ENCODE measurements around the gene ADGRE1. TPM values are rescaled to one million over a fixed set of nuclear protein-coding genes. Genes with fewer than 3 reads are reported as not detected.

Gene ADGRE1
- total and polyA plus RNA-seq, 2 of the 4 experiments (the other 2 are of a cell fraction) = not detected

GRCh38 chr19:6876748-6877147, 10.6 kb upstream of the ADGRE1 start:
- dilution Hi-C loops (cut with HindIII; ENCODE audit: low sequenced_read_pairs, unreplicated experiment) = no loop called here

More at GRCh38 chr19:6876748-6877147, 10.6 kb upstream of the ADGRE1 start:
- Histone ChIP-seq H2BK5ac (ENCODE audit: low read depth, low read length, poor library complexity, severe bottlenecking) (no peak overlapping the region), H3K9me3 (ENCODE audit: control insufficient read depth, insufficient read depth, low read length) (peaks cover 18% of the 10 kb centered on the region), H3K27me3 (ENCODE audit: control insufficient read depth, insufficient read depth, low read length) (no peaks in the 10 kb centered on the region), H3K79me1 (ENCODE audit: low read depth in 1 of 2, low read length in 2 of 2) (no peaks in the 10 kb centered on the region), H4K20me1 (ENCODE audit: insufficient read depth, low read length) (no peaks in the 10 kb centered on the region), H3K9ac (ENCODE audit: low read depth, low read length) (no peak overlapping the region), H2BK20ac (ENCODE audit: low read depth, low read length) (no peak overlapping the region), H2AK9ac (replicated peaks; ENCODE audit: low read depth, low read length, poor library complexity) (no peak overlapping the region), H2AFZ (replicated peaks; ENCODE audit: low read length, poor library complexity) (no peak overlapping the region), H3K4me3 (ENCODE audit: insufficient read depth, low read depth, low read length) (no peak overlapping the region), H3K18ac (ENCODE audit: low read depth, low read length) (no peak overlapping the region), H3K4me1 (ENCODE audit: control insufficient read depth, insufficient read depth, low read length) (no peaks in the 10 kb centered on the region), H4K91ac (ENCODE audit: insufficient read depth, low read depth, low read length) (no peak overlapping the region), H4K8ac (ENCODE audit: low read depth in 2 of 2, low read length in 2 of 2) (no peak overlapping the region), H3K56ac (ENCODE audit: extremely low read depth, insufficient read depth, low read length) (no peak overlapping the region), H2BK15ac (ENCODE audit: low read depth, low read length) (no peak overlapping the region), H2BK120ac (ENCODE audit: low read depth, low read length) (no peak overlapping the region), H3K4ac (ENCODE audit: low read depth, low read length) (no peak overlapping the region), H2AK5ac (ENCODE audit: low read depth, low read length) (no peak overlapping the region), H3K27ac (ENCODE audit: insufficient read depth, low read length) (no peak overlapping the region), H4K5ac (ENCODE audit: low read depth, low read length) (no peak overlapping the region), H3K36me3 (ENCODE audit: control insufficient read depth, insufficient read depth, low read length) (no peaks in the 10 kb centered on the region), H3K4me2 (ENCODE audit: low read depth, low read length) (no peak overlapping the region), H3K23ac (ENCODE audit: low read depth, low read length) (no peak overlapping the region), H3K9me1 (ENCODE audit: insufficient read depth, low read length) (no peaks in the 10 kb centered on the region), H3K14ac (replicated peaks; ENCODE audit: low read depth, low read length) (no peak overlapping the region)
- WGBS, 2 experiments (ENCODE audit: extremely low coverage in 2 of 2, insufficient read length in 1 of 2) = no CpG with 5 or more reads among the region's 7 CpGs
- POLR2A ChIA-PET (ENCODE audit: unreplicated experiment) = no interaction called here
- CTCF ChIA-PET = no interaction called here
- no TSS peak for BruUV-seq (replicated peaks)
- in situ Hi-C loops (cut with MboI; ENCODE audit: low sequenced_read_pairs) (no loop called here), intact Hi-C loops (cut with micrococcal nuclease) (no loop called here)
- DNase-seq (no peak), ATAC-seq (ENCODE audit: low read depth) (no peak)
- TF ChIP-seq, protein P1, sequence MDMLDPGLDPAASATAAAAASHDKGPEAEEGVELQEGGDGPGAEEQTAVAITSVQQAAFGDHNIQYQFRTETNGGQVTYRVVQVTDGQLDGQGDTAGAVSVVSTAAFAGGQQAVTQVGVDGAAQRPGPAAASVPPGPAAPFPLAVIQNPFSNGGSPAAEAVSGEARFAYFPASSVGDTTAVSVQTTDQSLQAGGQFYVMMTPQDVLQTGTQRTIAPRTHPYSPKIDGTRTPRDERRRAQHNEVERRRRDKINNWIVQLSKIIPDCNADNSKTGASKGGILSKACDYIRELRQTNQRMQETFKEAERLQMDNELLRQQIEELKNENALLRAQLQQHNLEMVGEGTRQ (IDR thresholded peaks at IDR 0.05; ENCODE audit: low read depth, low read length) = no peak
- no peak for TF ChIP-seq POLR2A (IDR thresholded peaks at IDR 0.05; ENCODE audit: low read depth, low read length)
- no peak for TF ChIP-seq FOS (IDR thresholded peaks at IDR 0.05; ENCODE audit: low read depth, low read length)
- TF ChIP-seq, protein P2, sequence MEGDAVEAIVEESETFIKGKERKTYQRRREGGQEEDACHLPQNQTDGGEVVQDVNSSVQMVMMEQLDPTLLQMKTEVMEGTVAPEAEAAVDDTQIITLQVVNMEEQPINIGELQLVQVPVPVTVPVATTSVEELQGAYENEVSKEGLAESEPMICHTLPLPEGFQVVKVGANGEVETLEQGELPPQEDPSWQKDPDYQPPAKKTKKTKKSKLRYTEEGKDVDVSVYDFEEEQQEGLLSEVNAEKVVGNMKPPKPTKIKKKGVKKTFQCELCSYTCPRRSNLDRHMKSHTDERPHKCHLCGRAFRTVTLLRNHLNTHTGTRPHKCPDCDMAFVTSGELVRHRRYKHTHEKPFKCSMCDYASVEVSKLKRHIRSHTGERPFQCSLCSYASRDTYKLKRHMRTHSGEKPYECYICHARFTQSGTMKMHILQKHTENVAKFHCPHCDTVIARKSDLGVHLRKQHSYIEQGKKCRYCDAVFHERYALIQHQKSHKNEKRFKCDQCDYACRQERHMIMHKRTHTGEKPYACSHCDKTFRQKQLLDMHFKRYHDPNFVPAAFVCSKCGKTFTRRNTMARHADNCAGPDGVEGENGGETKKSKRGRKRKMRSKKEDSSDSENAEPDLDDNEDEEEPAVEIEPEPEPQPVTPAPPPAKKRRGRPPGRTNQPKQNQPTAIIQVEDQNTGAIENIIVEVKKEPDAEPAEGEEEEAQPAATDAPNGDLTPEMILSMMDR (conservative IDR thresholded peaks at IDR 0.05; ENCODE audit: low read depth, low read length) = no peak
- TF ChIP-seq CEBPB (IDR thresholded peaks at IDR 0.05; ENCODE audit: low read depth, low read length) = no peak
- TF ChIP-seq CHD1 (IDR thresholded peaks at IDR 0.05; ENCODE audit: low read depth, low read length) = no peak
- no peak for TF ChIP-seq BHLHE40 (IDR thresholded peaks at IDR 0.05; ENCODE audit: low read depth, low read length)
- no peak for TF ChIP-seq MAZ (IDR thresholded peaks at IDR 0.05; ENCODE audit: borderline replicate concordance, low read depth, low read length)
- no peak for TF ChIP-seq SMC3 (IDR thresholded peaks at IDR 0.05; ENCODE audit: low read depth, low read length)
- no peak for TF ChIP-seq RFX5 (IDR thresholded peaks at IDR 0.05; ENCODE audit: low read depth, low read length)
- no peak for TF ChIP-seq MAFK (IDR thresholded peaks at IDR 0.05; ENCODE audit: low read depth, low read length)
